ENCODE data around the gene FADS2. TPM values are rescaled to one million over a fixed set of nuclear protein-coding genes. Genes with fewer than 3 reads are reported as not detected.

FADS2 gene
- total and polyA plus RNA-seq, 9 of the 15 experiments (the other 6 are each of a cell fraction or from before 2014, with no cell fraction given) = 2.9 to 42.8 (median 16.2) TPM

- TF ChIP-seq, protein P1, sequence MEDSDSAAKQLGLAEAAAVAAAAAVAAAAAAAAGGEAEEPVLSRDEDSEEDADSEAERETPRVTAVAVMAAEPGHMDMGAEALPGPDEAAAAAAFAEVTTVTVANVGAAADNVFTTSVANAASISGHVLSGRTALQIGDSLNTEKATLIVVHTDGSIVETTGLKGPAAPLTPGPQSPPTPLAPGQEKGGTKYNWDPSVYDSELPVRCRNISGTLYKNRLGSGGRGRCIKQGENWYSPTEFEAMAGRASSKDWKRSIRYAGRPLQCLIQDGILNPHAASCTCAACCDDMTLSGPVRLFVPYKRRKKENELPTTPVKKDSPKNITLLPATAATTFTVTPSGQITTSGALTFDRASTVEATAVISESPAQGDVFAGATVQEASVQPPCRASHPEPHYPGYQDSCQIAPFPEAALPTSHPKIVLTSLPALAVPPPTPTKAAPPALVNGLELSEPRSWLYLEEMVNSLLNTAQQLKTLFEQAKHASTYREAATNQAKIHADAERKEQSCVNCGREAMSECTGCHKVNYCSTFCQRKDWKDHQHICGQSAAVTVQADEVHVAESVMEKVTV (CRISPR knock-in tag; IDR thresholded peaks at IDR 0.05) = no peak
- TF ChIP-seq ZNF239 (CRISPR knock-in tag; IDR thresholded peaks at IDR 0.05) = peak; percentile 37
- peak; percentile 9; the same call in 1 of the 2 replicates for TF ChIP-seq HSF4 (CRISPR knock-in tag; IDR thresholded peaks at IDR 0.05; ENCODE audit: borderline replicate concordance)
- TF ChIP-seq, protein P2, sequence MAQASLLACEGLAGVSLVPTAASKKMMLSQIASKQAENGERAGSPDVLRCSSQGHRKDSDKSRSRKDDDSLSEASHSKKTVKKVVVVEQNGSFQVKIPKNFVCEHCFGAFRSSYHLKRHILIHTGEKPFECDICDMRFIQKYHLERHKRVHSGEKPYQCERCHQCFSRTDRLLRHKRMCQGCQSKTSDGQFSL (CRISPR knock-in tag; IDR thresholded peaks at IDR 0.05) = peak; percentile 89
- TF ChIP-seq, protein P2 (tag; IDR thresholded peaks at IDR 0.05) = peak; percentile 70 to 91; a peak in 3 of 4 replicates
- TF ChIP-seq ZNF589 (CRISPR knock-in tag; IDR thresholded peaks at IDR 0.05; ENCODE audit: low read depth) = peak; percentile 92
- 0 out of 2 replicates have a peak, but pooled peaks have one; percentile 52 for TF ChIP-seq MEF2D (tag; conservative IDR thresholded peaks at IDR 0.05; ENCODE audit: low read depth)
- TF ChIP-seq GATA2 (CRISPR knock-in tag; IDR thresholded peaks at IDR 0.05) = peak; percentile 75
- TF ChIP-seq HDAC2 (IDR thresholded peaks at IDR 0.05) = no peak; the same call in 1 of the 2 replicates
- peak; percentile 38; the same call in 1 of the 2 replicates for TF ChIP-seq BHLHE40 (IDR thresholded peaks at IDR 0.05; ENCODE audit: low read length)
- peak; percentile 86 for TF ChIP-seq ZBTB9 (CRISPR knock-in tag; IDR thresholded peaks at IDR 0.05)
- TF ChIP-seq ZNF23 (CRISPR knock-in tag; IDR thresholded peaks at IDR 0.05) = no peak
- TF ChIP-seq BRD9 (IDR thresholded peaks at IDR 0.05; ENCODE audit: low read depth, partially characterized antibody) = peak; percentile 97
- TF ChIP-seq TCF7 (IDR thresholded peaks at IDR 0.05; ENCODE audit: borderline replicate concordance) = no peak
- TF ChIP-seq, protein P3, sequence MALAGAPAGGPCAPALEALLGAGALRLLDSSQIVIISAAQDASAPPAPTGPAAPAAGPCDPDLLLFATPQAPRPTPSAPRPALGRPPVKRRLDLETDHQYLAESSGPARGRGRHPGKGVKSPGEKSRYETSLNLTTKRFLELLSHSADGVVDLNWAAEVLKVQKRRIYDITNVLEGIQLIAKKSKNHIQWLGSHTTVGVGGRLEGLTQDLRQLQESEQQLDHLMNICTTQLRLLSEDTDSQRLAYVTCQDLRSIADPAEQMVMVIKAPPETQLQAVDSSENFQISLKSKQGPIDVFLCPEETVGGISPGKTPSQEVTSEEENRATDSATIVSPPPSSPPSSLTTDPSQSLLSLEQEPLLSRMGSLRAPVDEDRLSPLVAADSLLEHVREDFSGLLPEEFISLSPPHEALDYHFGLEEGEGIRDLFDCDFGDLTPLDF (CRISPR knock-in tag; IDR thresholded peaks at IDR 0.05) = peak; percentile 59; the same call in 1 of the 2 replicates
- TF ChIP-seq KHSRP (IDR thresholded peaks at IDR 0.05) = no peak
- 0 out of 2 replicates have a peak, but pooled peaks have one; percentile 33 for TF ChIP-seq HIVEP1 (CRISPR knock-in tag; IDR thresholded peaks at IDR 0.05)
- TF ChIP-seq MECOM (CRISPR knock-in tag; IDR thresholded peaks at IDR 0.05) = peak; percentile 81
- TF ChIP-seq ZNF282 (CRISPR knock-in tag; IDR thresholded peaks at IDR 0.05) = no peak
- peak in 1 of 2 experiments; percentile 14; a peak in 1 of 4 replicates for TF ChIP-seq RCOR1 (IDR thresholded peaks at IDR 0.05; ENCODE audit: borderline replicate concordance in 1 of 2, low read depth in 2 of 2, low read length in 2 of 2)
- TF ChIP-seq UBTF (IDR thresholded peaks at IDR 0.05; ENCODE audit: borderline replicate concordance in 1 of 2, low read depth in 2 of 2, low read length in 2 of 2) = peak in 1 of 2 experiments; percentile 79; a peak in 2 of 4 replicates
These were observed 6.4 kb downstream of the FADS2 start (continued) for GRCh38 chr11:61834278-61835048.
